GM10248 (cell line): ENCODE measurements around the gene ZBTB20.

ENCODE experiments used
- CTCF ChIA-PET: fragments of 300-600 bp; sonication (Branson Sonifier 250); formaldehyde crosslinking; extraction: SDS; loops from one replicate; lab custom pipeline; 2021; ENCODE audit warnings: antibody characterized with exemption; lab: Yijun Ruan, JAX
- POLR2A ChIA-PET: fragments of 350-650 bp; sonication (Branson Sonifier 250); formaldehyde crosslinking; extraction: SDS; loops from one replicate; lab custom pipeline; 2020; ENCODE audit warnings: antibody characterized with exemption; lab: Yijun Ruan, JAX
- DNase-seq: peaks from one replicate; pipeline ENCODE4 v3.0.0; 2012; ENCODE audit errors: extremely low spot score
- CTCF ChIP-seq: IDR thresholded peaks from 2 replicates; pipeline ENCODE4 v1.5.1; 2012; ENCODE audit warnings: mild to moderate bottlenecking, low read depth; ENCODE audit errors: extremely low read depth, missing control alignments, control extremely low read depth

The ZBTB20 gene

GRCh38 chr3:115084686-115085085 is 62.4 kb downstream of the ZBTB20 start:
- POLR2A ChIA-PET, result no interaction called here
- CTCF ChIA-PET, result interaction anchor here (1.0 to 1.2 kb wide), 2 partner anchors 19 to 31 kb away, joined by 3 read pairs; no protein-coding TSS in a partner anchor
- TF ChIP-seq CTCF, result no peak
- no peak for DNase-seq

- DNase-seq, result no peak
- POLR2A ChIA-PET, result no interaction called here
- CTCF ChIA-PET, result interaction anchor here (1.0 kb wide), 1 partner anchor 11 kb away, joined by 4 read pairs; no protein-coding TSS in a partner anchor
- TF ChIP-seq CTCF, result no peak
These were observed 64.8 kb downstream of the ZBTB20 start for GRCh38 chr3:115082260-115082659.

- POLR2A ChIA-PET, result no interaction called here
- CTCF ChIA-PET, result interaction anchor here (0.8 to 1.3 kb wide), 3 partner anchors 9 to 612 kb away, joined by 3 to 4 read pairs (median 3); no protein-coding TSS in a partner anchor
- no peak for DNase-seq
- TF ChIP-seq CTCF, result no peak
These were observed 65.6 kb downstream of the ZBTB20 start for GRCh38 chr3:115081444-115081843.

- ChIA-PET POLR2A (no interaction called here), CTCF (interaction anchor here (1.5 kb wide), 1 partner anchor 14 kb away, joined by 6 read pairs; no protein-coding TSS in a partner anchor)
- no peak for DNase-seq
- no peak for TF ChIP-seq CTCF
These were observed 69.4 kb downstream of the ZBTB20 start for GRCh38 chr3:115077501-115078250.

GRCh38 chr3:115074502-115074901 is 72.6 kb downstream of the ZBTB20 start:
- DNase-seq, result no peak
- CTCF ChIA-PET, result no interaction called here
- TF ChIP-seq CTCF, result no peak
- POLR2A ChIA-PET, result no interaction called here

- POLR2A ChIA-PET, result no interaction called here
- TF ChIP-seq CTCF, result no peak
- CTCF ChIA-PET, result interaction anchor here (0.9 to 1.8 kb wide), 3 partner anchors 9 to 96 kb away, joined by 3 to 5 read pairs (median 5); no protein-coding TSS in a partner anchor
- DNase-seq, result no peak
These were observed 74.6 kb downstream of the ZBTB20 start for GRCh38 chr3:115072265-115073021.
